Stimulated activated CD4-positive, alpha-beta T cell treated with anti-CD3 and anti-CD28 coated beads, TNF-alpha, amount 100 ng/mL, for 4 hours (primary cell): ENCODE data around the gene DLGAP4.

Experiments
- DNase-seq, 3 experiments: peaks; one replicate each; pipeline ENCODE4 v3.0.0-alpha.2; 2020; ENCODE audit warnings: low read depth in 3 of 3

Gene DLGAP4

GRCh38 chr20:36305602-36306551 is at the start of gene DLGAP4:
Gene DLGAP4, plus strand, starts transcription at chr20:36306339. Its CDS starts 125,379 bp downstream, at chr20:36431718.
- no peak for DNase-seq

GRCh38 chr20:36259177-36260061 is 46.7 kb upstream of the DLGAP4 start:
- no peak for DNase-seq

GRCh38 chr20:36260316-36260715 is 45.8 kb upstream of the DLGAP4 start:
- DNase-seq = no peak

- DNase-seq = no peak
Measured at GRCh38 chr20:36261389-36262105, 44.6 kb upstream of the DLGAP4 start.

- no peak for DNase-seq
Measured at GRCh38 chr20:36262440-36262839, 43.7 kb upstream of the DLGAP4 start.

GRCh38 chr20:36264426-36265246 is 41.5 kb upstream of the DLGAP4 start:
- DNase-seq = no peak

- no peak for DNase-seq
Measured at GRCh38 chr20:36266189-36266588, 40.0 kb upstream of the DLGAP4 start.

GRCh38 chr20:36267605-36268381 is 38.3 kb upstream of the DLGAP4 start:
- no peak for DNase-seq

- DNase-seq = no peak
Measured at GRCh38 chr20:36268440-36269342, 37.4 kb upstream of the DLGAP4 start.

GRCh38 chr20:36269507-36269906 is 36.6 kb upstream of the DLGAP4 start:
- no peak for DNase-seq

- DNase-seq = no peak
Measured at GRCh38 chr20:36270744-36271638, 35.1 kb upstream of the DLGAP4 start.

GRCh38 chr20:36271639-36272546 is 34.2 kb upstream of the DLGAP4 start:
- DNase-seq = no peak

- no peak for DNase-seq
Measured at GRCh38 chr20:36272547-36273220, 33.5 kb upstream of the DLGAP4 start.

- DNase-seq = no peak
Measured at GRCh38 chr20:36273414-36274180, 32.5 kb upstream of the DLGAP4 start.

- no peak for DNase-seq
Measured at GRCh38 chr20:36274181-36274841, 31.8 kb upstream of the DLGAP4 start.
